ENCODE measurements around the gene AQP3. TPM values are rescaled to one million over a fixed set of nuclear protein-coding genes. Genes with fewer than 3 reads are reported as not detected.
"Not testable (repeated sequence)": the region's sequence is repeated elsewhere in the genome, so short reads cannot be mapped to it uniquely, and the experiment has no call there.

Gene AQP3
- total and polyA plus RNA-seq, 9 of the 15 experiments (the other 6 are each of a cell fraction or from before 2014, with no cell fraction given): 4.2 to 31.5 (median 17.6) TPM

DNA sequence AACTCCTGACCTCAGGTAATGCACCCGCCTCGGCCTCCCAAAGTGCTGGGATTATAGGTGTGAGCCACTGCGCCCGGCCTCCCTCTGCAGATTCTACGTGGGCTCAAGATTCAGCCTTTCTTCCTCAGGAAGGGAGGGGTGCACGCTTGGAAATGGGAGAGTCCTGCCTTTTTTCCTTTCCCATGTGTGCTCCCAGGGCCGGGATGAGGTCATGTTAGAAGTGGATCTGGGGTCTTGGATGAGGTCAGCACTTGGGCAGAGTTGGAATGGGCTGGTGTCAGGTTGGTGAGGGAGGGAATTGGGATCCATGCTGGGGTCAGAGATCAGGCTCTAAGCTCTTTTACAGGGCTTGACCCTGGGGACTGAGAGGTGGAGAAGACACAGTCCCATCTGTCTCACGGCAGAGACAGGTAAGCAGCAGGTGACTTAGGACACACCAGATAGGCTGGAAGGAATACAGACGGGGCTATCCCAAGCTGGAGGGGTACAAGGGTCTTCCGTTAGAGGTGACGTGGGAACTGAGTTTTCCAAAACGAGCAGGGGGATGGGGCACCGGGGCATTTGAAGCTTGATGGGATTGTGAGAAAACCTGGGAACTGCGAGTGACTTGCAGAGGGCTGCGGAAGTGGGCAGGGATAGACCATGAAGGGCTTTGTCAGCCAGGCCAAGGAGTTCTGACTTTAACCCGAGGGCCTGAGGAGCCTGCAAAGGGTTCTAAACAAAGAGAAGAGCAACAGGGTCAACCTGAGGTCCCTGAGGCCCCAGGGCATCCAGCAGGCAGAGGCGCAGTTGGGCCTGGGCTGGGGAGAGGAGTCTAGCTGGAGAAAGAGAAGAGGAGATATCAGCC lies 43.2 kb downstream of the AQP3 start:
- DNase-seq (ENCODE audit: extremely low read depth in 1 of 4, low spot score in 3 of 4) (peak in 1 of 4 experiments; percentile 3), ATAC-seq (no peak), FAIRE-seq (no peak)
- intact Hi-C loops (cut with micrococcal nuclease) (loop anchor here (1.0 to 10.0 kb wide), 3 partner anchors 43 to 221 kb away; partner anchors contain the start of gene AQP3), in situ Hi-C loops (cut with MboI) (loop anchor here (10.0 kb wide), 1 partner anchor 61 kb away; no protein-coding TSS in a partner anchor)
- peaks cover 2 to 35% of the 10 kb centered on the region in 2 experiments; a peak in 2 of 5 replicates for H3K4me1 ChIP-seq (replicated peaks in 1 of 2; ENCODE audit: control insufficient read depth in 2 of 2, insufficient read depth in 2 of 2, low read length in 2 of 2)
- H3K27me3 ChIP-seq (ENCODE audit: control insufficient read depth in 2 of 2, insufficient read depth in 2 of 2, low read length in 2 of 2): no peaks in the 10 kb centered on the region
- peak overlapping the region in 1 of 2 experiments; percentile 26; a peak in 1 of 4 replicates for H3K9ac ChIP-seq (ENCODE audit: insufficient read depth in 1 of 2, low read depth in 2 of 2, low read length in 2 of 2)
- H3K4me3 ChIP-seq: no peak overlapping the region
- ChIA-PET POLR2A (interaction anchor here (0.6 to 1.0 kb wide), 2 partner anchors 29 to 57 kb away, joined by 3 read pairs; no protein-coding TSS in a partner anchor), CTCF (ENCODE audit: low intra/inter-chr PET ratio) (interaction anchor here (0.7 kb wide), 1 partner anchor 27 kb away, joined by 6 read pairs; no protein-coding TSS in a partner anchor)
- H3K9me1 ChIP-seq (ENCODE audit: control insufficient read depth, insufficient read depth, low read length): no peaks in the 10 kb centered on the region
- H4K20me1 ChIP-seq (replicated peaks; ENCODE audit: control insufficient read depth, insufficient read depth, low read length): no peaks in the 10 kb centered on the region
- TF ChIP-seq RUNX1 (IDR thresholded peaks at IDR 0.05; ENCODE audit: low read depth): no peak
- TF ChIP-seq, protein P1, sequence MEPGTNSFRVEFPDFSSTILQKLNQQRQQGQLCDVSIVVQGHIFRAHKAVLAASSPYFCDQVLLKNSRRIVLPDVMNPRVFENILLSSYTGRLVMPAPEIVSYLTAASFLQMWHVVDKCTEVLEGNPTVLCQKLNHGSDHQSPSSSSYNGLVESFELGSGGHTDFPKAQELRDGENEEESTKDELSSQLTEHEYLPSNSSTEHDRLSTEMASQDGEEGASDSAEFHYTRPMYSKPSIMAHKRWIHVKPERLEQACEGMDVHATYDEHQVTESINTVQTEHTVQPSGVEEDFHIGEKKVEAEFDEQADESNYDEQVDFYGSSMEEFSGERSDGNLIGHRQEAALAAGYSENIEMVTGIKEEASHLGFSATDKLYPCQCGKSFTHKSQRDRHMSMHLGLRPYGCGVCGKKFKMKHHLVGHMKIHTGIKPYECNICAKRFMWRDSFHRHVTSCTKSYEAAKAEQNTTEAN (CRISPR knock-in tag; IDR thresholded peaks at IDR 0.05): no peak
- no peak for TF ChIP-seq SP2 (IDR thresholded peaks at IDR 0.05; ENCODE audit: extremely low read depth, low read depth, low read length, poor library complexity, severe bottlenecking)
- no peak for TF ChIP-seq FOXM1 (IDR thresholded peaks at IDR 0.05; ENCODE audit: low read depth)
- TF ChIP-seq FOXM1 (CRISPR knock-in tag; IDR thresholded peaks at IDR 0.05; ENCODE audit: low read depth): no peak
- BruUV-seq (replicated peaks): no TSS peak
- H2AFZ ChIP-seq (ENCODE audit: low read depth, low read length): no peak overlapping the region
- H3K36me3 ChIP-seq (ENCODE audit: control insufficient read depth, insufficient read depth, low read length): no peaks in the 10 kb centered on the region
- H3K4me2 ChIP-seq (ENCODE audit: insufficient read depth, low read length): no peak overlapping the region
- WGBS (ENCODE audit: insufficient coverage, low coverage, missing lambda C conversion rate): 68% methylated on average over 16 of the region's 17 CpGs
- H3K9me3 ChIP-seq (replicated peaks; ENCODE audit: control insufficient read depth, insufficient read depth, low read depth, low read length): no peaks in the 10 kb centered on the region
- no peaks in the 10 kb centered on the region for H3K79me2 ChIP-seq (ENCODE audit: control insufficient read depth, insufficient read depth, low read length)
- no peak overlapping the region for H3K27ac ChIP-seq (ENCODE audit: extremely low read depth, low read depth, low read length)

GRCh38 chr9:33402371-33402770 lies 45.0 kb downstream of the AQP3 start, which contains the start of gene AQP7:
Gene AQP7 (minus strand): TSS chr9:33402568. CDS start chr9:33401262, 1,306 bp downstream.
- H3K27ac ChIP-seq (ENCODE audit: extremely low read depth, low read depth, low read length); H3K9me3 ChIP-seq (replicated peaks; ENCODE audit: control insufficient read depth, insufficient read depth, low read depth, low read length); H3K4me3 ChIP-seq; H4K20me1 ChIP-seq (replicated peaks; ENCODE audit: control insufficient read depth, insufficient read depth, low read length); ATAC-seq; H3K27me3 ChIP-seq (ENCODE audit: control insufficient read depth in 2 of 2, insufficient read depth in 2 of 2, low read length in 2 of 2); H3K9me1 ChIP-seq (ENCODE audit: control insufficient read depth, insufficient read depth, low read length); FAIRE-seq; BruUV-seq (replicated peaks); H3K79me2 ChIP-seq (ENCODE audit: control insufficient read depth, insufficient read depth, low read length); H3K4me2 ChIP-seq (ENCODE audit: insufficient read depth, low read length); CTCF ChIA-PET (ENCODE audit: low intra/inter-chr PET ratio); DNase-seq (ENCODE audit: extremely low read depth in 1 of 4, low spot score in 3 of 4); H3K36me3 ChIP-seq (ENCODE audit: control insufficient read depth, insufficient read depth, low read length): not testable (repeated sequence)
- POLR2A ChIA-PET: interaction anchor here (0.6 kb wide), 1 partner anchor 345 kb away, joined by 3 read pairs; no protein-coding TSS in a partner anchor
- intact Hi-C loops (cut with micrococcal nuclease): loop anchor here (2.0 to 10.0 kb wide), 2 partner anchors 44 to 222 kb away; partner anchors contain the start of gene AQP3
- peak within 1 kb of the TSS; percentile 87 for H2AFZ ChIP-seq (ENCODE audit: low read depth, low read length)
- H3K9ac ChIP-seq (ENCODE audit: insufficient read depth in 1 of 2, low read depth in 2 of 2, low read length in 2 of 2): peak within 1 kb of the TSS in 1 of 2 experiments; percentile 43; a peak in 3 of 4 replicates
- 84% methylated on average over 7 of the region's 10 CpGs for WGBS (ENCODE audit: insufficient coverage, low coverage, missing lambda C conversion rate)
- H3K4me1 ChIP-seq (replicated peaks in 1 of 2; ENCODE audit: control insufficient read depth in 2 of 2, insufficient read depth in 2 of 2, low read length in 2 of 2): peaks cover 2 to 30% of the 10 kb centered on the region in 2 experiments; a peak in 2 of 5 replicates
- in situ Hi-C loops (cut with MboI): loop anchor here (10.0 kb wide), 1 partner anchor 62 kb away; no protein-coding TSS in a partner anchor

All from K562 (cell line).